GM19452 (cell line): Measurements from ENCODE around the gene CABCOCO1.

Source experiments
- ATAC-seq: cut with Tn5 transposase; IDR thresholded peaks from one replicate; pipeline ENCODE4 v1.9.1; 2021; ENCODE audit not compliant: unreplicated experiment

CABCOCO1 gene

DNA sequence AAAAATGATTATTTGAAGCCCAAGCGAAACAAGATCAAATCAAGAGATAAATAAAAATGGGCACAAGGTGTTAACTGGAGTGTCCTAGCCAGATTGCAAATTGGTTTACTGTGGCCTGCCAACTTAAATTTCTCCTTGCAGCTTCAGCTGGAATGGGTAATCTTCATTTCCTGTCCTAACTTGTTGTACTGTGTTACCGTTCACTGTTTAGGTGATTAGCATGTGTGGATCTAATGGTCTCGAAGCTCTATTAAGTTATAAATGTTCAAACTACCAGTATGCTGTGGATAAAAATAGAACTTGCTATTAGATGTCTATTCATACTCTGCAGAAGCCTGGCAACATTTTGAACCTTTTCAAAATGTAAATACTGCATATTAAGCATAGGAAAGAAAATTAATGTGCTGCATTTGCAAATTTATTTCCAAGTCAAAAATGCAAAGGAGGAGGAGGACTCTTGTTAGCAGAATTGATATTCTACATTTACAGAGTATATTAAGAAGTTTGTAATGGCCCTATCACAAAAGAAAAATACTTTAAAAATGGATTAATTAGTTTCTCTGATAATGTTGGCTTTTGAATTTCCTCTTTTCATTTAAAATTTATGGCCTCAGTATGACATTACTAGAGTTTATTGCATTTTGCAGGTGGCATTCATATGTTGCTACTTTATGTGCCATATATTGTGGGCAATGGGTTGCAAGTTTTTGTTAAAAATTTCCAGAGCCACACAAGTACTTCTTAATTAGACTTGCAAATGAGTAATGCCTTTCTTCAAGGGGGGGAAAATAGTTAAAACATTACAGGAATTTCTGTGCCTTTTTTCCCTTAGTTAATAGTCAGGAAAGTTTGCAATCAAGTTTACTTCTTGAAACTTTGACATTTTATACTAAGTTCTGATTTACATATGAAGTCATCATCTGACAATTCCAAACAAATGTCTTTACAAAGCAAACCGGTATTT is 92.1 kb downstream of the CABCOCO1 start:
- no peak for ATAC-seq

DNA sequence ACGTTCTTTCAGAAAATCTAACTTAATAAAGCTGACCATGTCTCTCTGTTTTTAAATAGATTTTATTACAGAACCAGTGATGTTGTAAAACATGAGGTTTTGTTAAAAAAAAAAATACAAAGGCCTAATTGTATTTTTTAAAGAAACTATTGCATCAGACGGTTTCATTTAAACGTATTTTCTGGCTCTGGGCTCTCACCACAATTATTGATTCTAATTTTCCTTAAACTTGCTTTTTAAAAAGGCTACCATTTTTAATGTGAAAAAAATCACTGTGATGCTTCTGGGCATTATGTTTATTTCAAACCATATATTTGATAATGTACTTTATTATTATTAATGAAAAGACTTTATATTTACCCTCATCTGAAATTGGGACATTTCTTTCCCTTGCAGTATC is 94.3 kb downstream of the CABCOCO1 start:
- ATAC-seq, result no peak

DNA sequence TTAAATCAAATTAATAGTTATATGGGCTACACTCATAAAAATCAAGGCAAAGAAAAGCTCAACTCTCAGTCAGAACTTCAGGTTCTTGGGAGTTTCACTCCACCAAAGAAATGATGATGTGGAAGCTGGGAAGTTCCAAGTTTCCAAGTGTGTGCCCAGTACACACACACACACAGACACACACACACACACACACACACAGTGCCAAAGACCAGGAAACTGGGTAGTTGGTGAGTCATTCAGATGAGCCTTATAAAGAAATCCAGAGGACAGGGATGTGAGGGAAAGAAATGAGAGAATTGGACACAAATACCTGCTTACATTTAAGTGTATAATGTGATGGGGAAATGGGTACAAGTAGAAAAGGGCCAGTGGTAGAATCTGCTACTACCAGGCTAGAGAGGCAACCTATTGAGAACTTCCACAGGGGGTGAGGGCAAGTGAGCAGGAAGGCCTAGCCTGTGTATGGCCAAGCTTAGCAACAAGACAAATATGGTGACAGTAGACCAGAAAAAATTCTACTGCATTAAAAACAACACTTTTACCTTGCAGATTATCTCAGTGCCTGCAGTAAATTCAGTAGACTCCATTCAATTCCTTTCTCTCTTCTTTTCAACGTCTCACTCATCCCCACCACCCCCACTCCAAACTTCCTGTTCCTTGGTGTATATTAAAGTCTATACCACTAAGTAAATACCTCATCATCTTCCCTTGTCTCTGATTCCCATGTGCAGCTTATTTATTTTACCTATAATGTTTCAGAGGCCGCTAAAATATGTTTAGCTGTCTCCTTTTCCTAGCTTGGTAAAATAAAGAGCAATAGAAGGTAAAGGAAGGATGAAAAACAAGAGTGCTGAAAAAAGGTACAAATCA is 95.0 kb downstream of the CABCOCO1 start:
- ATAC-seq, result no peak

DNA sequence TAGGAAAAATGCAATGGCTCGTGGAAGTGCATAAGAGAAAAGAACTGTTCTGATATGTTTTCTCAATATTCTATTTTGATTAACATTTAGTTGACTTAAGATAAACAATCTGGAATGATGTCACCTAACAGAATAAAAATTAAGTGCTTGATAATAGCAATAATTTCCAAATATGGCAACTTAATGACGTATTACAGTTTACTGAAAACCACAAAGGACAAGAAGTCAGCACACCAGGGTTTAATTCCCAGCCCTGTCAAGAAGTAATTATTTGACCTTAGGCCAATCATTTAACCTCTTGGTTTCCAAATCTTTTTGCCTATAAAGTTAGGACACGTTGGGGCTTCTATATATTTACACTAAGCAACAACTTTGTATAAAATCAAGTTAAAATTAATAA is 95.7 kb downstream of the CABCOCO1 start:
- ATAC-seq, result no peak

DNA sequence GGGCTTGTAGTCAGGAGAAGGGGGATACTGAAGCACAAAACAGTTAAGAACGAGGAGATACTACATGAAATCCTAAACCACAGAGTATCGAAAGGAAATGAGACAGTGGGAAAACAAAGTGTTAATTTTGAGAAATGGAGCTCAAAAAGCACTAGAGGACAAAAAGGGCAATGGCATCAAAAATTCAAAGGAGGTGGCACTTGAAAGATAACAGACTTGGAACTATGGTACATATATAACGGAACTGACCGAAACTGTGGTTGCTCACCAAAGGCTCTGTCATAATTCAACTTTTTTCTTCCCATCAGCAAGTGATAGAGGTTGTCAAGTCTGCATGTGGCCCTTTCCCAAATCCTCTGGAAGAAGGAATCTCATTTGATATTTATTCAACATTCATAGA is 97.0 kb downstream of the CABCOCO1 start:
- no peak for ATAC-seq

DNA sequence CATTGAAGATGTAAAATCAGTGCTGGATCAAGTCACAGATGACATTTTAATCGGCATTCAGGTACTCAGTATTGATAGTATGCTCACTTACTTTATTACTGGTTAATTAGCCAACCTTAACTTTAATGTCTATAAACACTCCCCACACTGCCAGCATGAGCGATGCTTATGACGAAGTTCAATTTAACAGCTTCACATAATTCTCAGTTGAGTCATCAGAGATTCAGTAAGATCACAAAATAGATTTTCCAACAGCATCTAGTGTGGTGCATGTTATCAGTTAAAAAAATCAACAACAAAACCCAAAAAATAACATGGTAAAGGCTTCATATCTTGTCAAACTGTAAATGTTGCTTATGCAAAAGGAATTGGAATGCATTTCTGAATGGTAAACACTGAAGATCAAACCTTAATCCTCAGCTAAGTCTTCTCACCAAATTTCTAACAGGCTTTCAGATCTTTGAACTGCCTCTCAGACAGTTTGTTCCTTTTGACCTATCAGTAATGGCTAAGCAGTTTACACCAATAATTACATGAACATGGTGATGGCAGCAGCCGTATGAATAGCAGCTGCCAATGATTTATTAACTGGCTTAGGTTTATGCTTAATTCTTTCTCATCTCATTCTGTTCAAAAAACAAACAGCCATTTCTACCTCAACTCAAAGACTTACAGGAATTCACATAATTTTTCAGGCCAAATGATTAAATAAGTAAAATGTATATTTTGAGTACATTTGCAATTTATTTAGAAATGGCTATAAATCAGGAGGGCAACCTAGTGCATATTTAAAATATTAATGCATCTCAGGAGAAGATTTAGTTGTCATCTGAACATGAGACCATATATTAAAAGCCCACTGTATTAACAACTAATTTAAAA is 98.5 kb downstream of the CABCOCO1 start:
- no peak for ATAC-seq

DNA sequence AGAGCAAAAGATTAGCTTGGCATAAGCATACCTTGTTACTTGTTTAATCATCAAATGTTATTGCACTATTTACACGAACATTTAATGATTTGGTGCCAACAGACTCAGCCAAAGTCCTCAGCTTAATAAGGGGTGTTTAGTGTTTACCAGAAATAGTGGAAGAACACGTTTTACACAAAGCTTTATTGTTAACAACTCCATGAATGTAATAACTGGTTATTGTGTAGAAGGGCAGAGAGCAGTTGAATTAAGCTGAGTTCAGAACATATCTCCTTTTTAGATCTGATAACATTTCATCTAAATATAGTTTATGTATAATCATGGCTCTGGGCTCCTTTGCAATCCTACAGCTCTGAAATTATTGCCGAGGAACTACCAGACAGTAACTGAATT is 99.1 kb downstream of the CABCOCO1 start:
- ATAC-seq, result no peak

DNA sequence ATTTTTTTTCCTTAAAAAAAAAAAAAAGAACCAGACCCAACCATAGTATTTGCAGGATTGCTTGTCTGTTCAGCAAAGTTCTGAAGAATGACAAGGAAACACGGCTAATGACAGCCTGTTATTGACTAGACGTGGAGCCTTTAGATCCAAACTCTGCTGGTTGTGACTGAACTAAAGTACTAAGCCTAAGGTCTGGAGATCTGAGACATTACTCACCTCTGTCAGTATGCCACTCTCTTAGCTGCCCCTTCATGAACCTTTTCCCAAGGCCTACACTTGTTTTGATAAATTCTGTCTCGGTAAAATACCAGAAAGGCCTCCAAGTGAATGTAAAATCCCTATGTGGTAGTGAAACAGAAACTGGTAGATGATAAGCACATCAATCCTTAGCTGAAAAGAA is 101.0 kb downstream of the CABCOCO1 start:
- ATAC-seq, result no peak

DNA sequence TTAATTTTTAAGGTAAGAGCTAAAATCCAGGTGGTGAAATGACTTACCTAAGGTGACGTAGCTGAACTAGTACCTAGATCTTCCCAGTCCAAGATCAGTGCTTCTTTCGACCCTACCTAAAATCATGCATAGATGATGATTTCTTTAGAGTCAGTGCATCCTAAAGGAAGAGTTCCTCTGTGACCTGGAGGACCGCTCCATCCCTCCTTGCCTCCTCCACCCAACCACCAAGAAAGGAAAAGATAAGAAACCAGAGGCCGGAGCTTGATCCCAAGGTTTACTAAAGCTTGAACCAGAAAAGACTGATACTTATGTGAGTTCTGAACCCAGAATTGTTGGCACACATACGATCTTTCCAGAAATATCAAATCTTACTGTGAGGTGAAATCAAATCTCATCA is 101.8 kb downstream of the CABCOCO1 start:
- ATAC-seq, result no peak

DNA sequence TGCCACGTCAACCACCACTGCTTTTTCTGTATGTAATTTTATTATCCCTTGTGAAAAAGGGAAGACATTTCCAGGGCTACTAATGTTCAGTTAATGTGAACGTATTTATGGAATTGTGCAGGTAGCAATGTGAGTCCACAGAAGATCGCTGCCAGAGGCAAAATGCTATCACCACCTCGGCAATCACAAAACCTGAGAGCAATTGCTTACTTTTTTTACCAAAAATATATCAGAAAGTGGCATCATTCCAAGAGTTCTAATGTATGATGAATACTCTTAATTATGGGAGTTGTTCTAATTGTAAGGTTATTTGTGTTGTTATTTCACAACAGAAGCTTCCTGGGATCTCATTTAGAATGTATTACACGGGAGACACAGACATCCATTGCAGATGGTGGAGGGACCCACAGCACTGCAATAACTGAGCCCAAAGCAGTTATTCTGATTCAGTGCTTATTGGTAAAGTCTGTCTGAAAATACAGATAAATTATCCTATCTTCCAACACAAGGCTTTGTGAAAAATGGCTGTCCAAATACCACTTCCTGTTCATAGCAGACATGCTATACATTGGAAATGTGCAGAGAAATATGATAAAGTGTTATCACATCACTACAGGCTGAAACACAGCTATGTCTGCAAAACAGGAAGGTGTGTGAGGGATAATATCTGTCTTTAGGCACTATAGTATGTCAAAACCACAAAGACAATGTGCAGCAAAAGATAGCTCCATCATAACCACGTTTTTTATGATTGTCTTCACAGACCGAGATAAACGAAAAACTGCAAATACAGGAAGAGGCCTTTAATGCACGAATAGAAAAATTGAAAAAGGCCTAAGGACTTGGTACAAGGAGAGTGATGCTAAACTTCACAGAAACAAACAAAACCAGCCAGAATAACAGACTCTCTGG is 102.7 kb downstream of the CABCOCO1 start:
- no peak for ATAC-seq

DNA sequence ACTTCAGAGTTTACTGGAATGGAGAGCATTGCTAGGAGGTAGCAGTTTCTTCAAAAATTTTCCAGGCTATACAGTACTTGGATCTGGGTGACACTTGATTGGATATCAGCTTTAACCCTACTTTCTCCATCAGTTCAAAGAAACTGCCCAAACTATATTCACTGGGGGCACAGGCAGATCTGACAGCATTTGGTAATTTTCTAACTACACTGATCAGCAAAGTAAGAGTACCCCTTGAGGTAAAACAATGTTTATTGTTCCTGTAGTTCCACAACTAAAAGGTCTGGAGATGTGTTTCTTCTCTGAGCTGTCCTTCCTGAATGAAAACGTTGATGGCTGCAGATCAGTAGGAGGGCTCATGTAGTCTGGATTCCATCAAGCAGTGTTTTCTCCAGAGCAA is 104.2 kb downstream of the CABCOCO1 start:
- no peak for ATAC-seq

DNA sequence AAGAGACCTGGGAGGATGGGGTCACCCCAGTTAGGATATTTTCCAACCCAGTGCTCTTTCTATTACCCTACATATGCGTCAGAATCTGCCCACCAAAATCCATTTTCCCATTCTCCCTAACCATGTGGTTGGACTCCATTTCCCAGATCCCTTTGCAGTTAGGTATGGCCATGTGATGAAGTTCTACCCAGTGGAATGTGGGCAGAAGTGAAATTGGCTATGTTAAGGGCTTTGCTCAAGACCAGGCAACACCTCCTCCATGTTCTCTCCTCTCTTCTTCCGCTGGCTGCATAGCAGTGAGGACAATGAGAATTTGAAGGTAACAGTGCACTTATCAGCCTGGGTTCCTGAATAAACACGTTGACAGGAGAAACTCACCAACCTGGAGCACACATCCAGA is 111.3 kb downstream of the CABCOCO1 start:
- no peak for ATAC-seq

DNA sequence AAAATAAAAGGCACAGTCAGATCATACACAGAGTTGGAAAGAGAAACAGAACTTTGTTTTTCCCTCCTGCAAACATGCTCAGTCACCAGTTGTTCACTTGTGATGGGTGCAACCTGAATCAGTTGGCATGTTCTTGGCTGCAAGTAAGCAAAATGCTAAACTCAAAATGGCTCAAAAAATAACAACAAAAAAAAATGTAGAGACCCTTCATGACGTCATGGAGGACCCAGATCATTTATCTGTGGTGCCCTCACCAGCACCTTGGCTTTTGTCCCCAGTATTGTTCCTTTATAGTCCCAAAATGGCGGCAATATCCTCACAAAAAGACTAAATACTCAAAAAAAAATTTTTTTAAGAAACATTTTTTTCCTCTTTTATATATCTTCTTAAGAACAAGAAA is 112.4 kb downstream of the CABCOCO1 start:
- no peak for ATAC-seq

DNA sequence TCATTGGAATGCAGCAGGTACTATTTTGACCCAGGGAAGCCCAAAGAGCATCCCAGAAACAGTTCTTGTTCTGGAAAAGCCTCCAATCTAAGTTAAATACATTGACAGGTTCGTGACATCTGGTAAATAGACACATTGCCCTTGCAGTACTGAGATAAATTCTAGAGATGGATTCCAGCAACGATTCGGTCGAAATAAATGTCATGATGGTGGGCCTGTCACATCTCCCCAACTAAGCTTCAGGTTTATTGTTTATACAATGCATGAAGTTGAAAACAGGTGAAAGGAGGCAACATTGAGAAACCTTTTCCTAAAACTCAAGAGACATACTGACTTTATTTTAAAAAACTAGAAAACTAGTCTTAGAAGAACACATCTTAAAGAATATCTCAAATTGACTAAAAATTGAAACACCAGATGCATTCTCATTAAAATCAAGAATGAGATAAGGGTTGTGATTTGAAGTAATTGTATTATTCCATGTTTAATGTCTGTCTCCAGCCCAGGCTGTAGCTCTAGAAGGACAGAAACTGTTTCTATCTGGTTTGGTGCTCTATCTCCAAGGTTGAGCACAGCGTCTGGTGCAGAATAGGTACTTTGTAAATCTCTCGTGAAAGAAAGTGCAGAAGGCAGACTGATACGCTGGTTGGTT is 114.0 kb downstream of the CABCOCO1 start:
- no peak for ATAC-seq

DNA sequence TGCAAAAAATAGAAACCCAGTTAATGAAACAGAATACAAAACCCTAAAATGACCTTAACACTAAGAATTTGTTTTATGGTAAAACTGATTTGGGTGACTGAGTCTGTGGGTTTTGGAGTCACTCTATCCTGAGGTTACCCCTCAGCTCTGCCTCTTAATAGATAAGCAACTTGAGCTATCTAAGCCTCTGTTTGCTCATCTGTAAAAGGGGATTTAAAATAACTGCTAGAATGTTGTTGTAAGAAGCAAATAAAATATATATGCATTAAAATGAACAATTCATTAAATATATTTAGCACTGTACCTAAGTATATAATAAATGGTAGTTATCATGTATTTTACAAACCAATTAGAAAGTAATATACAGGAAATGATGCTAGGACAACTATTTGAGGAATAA is 115.4 kb downstream of the CABCOCO1 start:
- no peak for ATAC-seq

DNA sequence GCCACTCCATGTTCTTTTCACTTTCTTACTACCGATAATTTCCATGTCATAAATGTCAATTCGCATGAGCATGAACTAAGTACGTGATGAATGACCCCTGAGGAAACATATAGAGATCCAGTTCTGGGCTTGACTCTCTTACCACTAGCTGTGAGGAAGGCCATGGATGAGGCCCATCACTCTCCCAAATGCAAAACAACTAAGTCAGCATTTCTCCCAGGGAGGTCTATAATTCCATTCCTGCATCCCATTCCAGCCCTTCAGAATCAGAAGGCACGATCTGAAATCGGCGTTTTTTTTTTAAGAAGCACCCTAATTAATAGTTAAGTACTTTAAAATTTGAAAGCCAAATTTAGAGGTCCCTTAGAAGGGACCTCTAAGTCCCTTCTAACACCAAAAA is 116.5 kb downstream of the CABCOCO1 start:
- ATAC-seq, result no peak

DNA sequence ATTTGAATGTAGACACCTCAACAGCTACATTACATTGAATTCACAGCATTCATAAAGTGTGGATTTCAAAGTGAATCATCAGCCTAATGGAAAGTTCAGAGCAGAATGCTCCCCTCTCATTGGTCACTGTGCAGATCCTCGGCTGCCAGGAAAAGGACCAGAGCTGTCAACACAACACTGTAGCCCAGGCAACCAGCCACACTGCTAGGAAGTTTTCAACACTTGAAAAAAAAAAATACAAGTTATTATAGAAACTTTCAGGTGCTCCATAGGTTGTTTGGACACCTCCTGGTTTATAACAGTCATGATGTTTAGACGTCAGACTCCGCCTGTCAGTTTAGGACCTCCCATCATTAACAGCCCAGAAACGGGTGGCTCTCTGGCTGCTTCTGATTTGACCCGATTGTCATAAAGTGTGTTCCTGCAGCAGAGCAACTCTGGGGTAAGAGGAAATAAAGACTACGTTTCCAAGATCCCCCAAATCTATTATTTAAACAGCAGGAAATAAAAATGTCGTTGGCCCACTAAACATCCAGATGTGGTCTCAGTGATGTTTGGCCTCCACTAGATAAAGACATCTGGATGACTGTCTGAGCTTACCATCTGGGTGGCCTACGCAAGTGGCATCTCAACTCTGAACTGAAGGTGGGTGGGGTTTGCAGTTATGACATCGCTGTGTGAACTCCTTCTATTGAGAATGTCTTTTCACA is 117.4 kb downstream of the CABCOCO1 start:
- ATAC-seq, result no peak

DNA sequence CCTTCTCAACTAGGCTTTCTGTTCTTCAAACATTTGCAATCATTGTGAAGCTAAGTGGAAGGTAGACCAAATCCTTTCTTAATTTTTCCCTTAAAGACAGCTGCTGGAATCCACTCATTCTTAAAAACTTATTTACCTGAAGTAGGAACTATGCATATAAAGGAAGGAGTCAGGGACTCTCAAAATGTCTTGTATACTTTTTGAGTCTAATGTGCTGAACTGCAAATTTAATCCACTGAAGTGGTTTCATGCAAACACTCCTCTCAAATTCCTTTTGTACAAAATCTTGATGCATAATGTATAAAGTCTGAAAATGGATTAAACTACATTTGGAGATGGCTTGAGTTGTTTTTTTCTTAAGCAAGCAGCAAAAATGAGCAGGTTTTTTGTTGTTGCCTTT is 118.0 kb downstream of the CABCOCO1 start:
- no peak for ATAC-seq

DNA sequence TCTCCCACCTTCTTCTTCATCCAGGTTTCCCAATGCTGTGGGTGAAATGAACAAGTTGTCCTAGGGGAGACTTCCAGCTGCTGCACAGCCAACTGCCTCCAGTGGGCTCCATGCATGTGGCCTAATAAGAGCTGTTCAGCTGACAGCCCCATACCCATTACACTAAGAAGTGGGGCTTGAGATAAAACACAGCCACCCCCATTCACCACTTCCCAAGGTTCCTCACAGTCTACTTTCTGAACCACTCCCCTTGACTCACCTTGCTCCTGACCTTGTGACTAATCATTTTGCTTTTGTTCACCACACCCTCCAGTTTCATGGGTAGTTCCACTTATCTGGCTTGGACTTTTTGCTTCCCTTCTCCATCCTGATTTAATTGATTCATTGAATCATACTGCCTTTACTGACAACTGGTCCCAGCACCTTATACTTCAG is 119.3 kb downstream of the CABCOCO1 start:
- no peak for ATAC-seq
